ENCODE measurements around the gene KLHL22. TPM values are rescaled to one million over a fixed set of nuclear protein-coding genes. Genes with fewer than 3 reads are reported as not detected.
"Not testable (repeated sequence)": the region's sequence is repeated elsewhere in the genome, so short reads cannot be mapped to it uniquely, and the experiment has no call there.

KLHL22 gene
- total RNA-seq, 1 donor from 2014 or later = 14.3 TPM

GRCh38 chr22:20542055-20542454, 46.5 kb upstream of the KLHL22 start:
- no peak overlapping the region for H3K27ac Mint-ChIP-seq
- no peaks in the 10 kb centered on the region for H3K9me3 ChIP-seq (ENCODE audit: low read depth)
- H3K9me3 Mint-ChIP-seq = peaks cover 3% of the 10 kb centered on the region
- peaks cover 6% of the 10 kb centered on the region for H3K4me1 ChIP-seq
- H3K27ac ChIP-seq = no peak overlapping the region
- H4K20me1 ChIP-seq (ENCODE audit: low read depth) = no peaks in the 10 kb centered on the region
- no peak overlapping the region for H3K4me2 ChIP-seq
- H3K27me3 ChIP-seq = no peaks in the 10 kb centered on the region
- H3F3A ChIP-seq (ENCODE audit: low read depth) = no peaks in the 10 kb centered on the region
- TF ChIP-seq EZH2 (IDR thresholded peaks at IDR 0.05) = no peak
- no peak for TF ChIP-seq CTCF (IDR thresholded peaks at IDR 0.05)
- no peak for TF ChIP-seq EZH2phosphoT487 (IDR thresholded peaks at IDR 0.05)
- H3K4me1 Mint-ChIP-seq = no peaks in the 10 kb centered on the region
- H3K9ac ChIP-seq = no peak overlapping the region
- H2AFZ ChIP-seq (replicated peaks) = no peak overlapping the region
- peaks cover 4% of the 10 kb centered on the region for H3K36me3 ChIP-seq
- no peak for DNase-seq (ENCODE audit: low spot score)
- H3K4me3 ChIP-seq = no peak overlapping the region
- H3K4me3 Mint-ChIP-seq = no peak overlapping the region
- H3K36me3 Mint-ChIP-seq = peaks cover 43% of the 10 kb centered on the region
- H3K27me3 Mint-ChIP-seq (ENCODE audit: insufficient read depth, low read depth) = peaks cover 2% of the 10 kb centered on the region
- H3K79me2 ChIP-seq (ENCODE audit: low read depth) = peaks cover 6% of the 10 kb centered on the region

DNA sequence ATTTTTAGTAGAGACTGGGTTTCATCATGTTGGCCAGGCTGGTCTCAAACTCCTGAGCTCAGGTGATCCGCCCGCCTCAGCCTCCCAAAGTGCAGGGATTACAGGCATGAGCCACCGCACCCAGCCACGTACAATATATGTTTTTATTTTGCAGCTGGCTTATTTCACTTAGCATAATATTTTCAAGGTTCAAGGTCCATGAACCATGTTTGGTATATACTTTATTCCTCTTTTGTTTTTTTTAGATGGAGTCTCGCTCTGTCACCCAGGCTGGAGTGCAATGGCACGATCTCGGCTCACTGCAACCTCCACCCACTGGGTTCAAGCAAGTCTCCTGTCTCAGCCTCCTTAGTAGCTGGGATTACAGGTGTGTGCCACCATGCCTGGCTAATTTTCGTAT, 43.3 kb upstream of the KLHL22 start:
- H3K4me1 ChIP-seq; H3K36me3 ChIP-seq; H3K27ac ChIP-seq; H3K9ac ChIP-seq; H3K4me2 ChIP-seq; H3K4me3 Mint-ChIP-seq; H3F3A ChIP-seq (ENCODE audit: low read depth); DNase-seq (ENCODE audit: low spot score); H3K9me3 ChIP-seq (ENCODE audit: low read depth); H3K27me3 ChIP-seq; H3K27ac Mint-ChIP-seq; H2AFZ ChIP-seq (replicated peaks); H3K4me3 ChIP-seq; H3K4me1 Mint-ChIP-seq; H3K9me3 Mint-ChIP-seq; H4K20me1 ChIP-seq (ENCODE audit: low read depth); H3K27me3 Mint-ChIP-seq (ENCODE audit: insufficient read depth, low read depth): not testable (repeated sequence)
- peaks cover 15% of the 10 kb centered on the region for H3K79me2 ChIP-seq (ENCODE audit: low read depth)
- H3K36me3 Mint-ChIP-seq = peaks cover 39% of the 10 kb centered on the region

GRCh38 chr22:20537983-20538382, 42.4 kb upstream of the KLHL22 start:
- Mint-ChIP-seq H3K36me3 (peaks cover 40% of the 10 kb centered on the region), H3K4me3 (no peak overlapping the region), H3K9me3 (peaks cover 3% of the 10 kb centered on the region), H3K4me1 (peaks cover 4% of the 10 kb centered on the region), H3K27me3 (ENCODE audit: insufficient read depth, low read depth) (no peaks in the 10 kb centered on the region), H3K27ac (no peak overlapping the region)
- Histone ChIP-seq H3K27me3 (no peaks in the 10 kb centered on the region), H3K9ac (no peak overlapping the region), H3F3A (ENCODE audit: low read depth) (no peaks in the 10 kb centered on the region), H3K9me3 (ENCODE audit: low read depth) (no peaks in the 10 kb centered on the region), H3K36me3 (peaks cover 4% of the 10 kb centered on the region), H3K27ac (no peak overlapping the region), H3K4me2 (no peak overlapping the region), H3K79me2 (ENCODE audit: low read depth) (peaks cover 24% of the 10 kb centered on the region), H3K4me1 (peaks cover 4% of the 10 kb centered on the region), H4K20me1 (ENCODE audit: low read depth) (peaks cover 9% of the 10 kb centered on the region), H3K4me3 (no peak overlapping the region), H2AFZ (replicated peaks) (no peak overlapping the region)
- DNase-seq (ENCODE audit: low spot score) = no peak
- no peak for TF ChIP-seq EZH2phosphoT487 (IDR thresholded peaks at IDR 0.05)
- no peak for TF ChIP-seq CTCF (IDR thresholded peaks at IDR 0.05)
- no peak for TF ChIP-seq EZH2 (IDR thresholded peaks at IDR 0.05)

- peaks cover 35% of the 10 kb centered on the region for H3K36me3 Mint-ChIP-seq
- no peaks in the 10 kb centered on the region for H3K27me3 Mint-ChIP-seq (ENCODE audit: insufficient read depth, low read depth)
- Histone ChIP-seq H2AFZ (replicated peaks) (no peak overlapping the region), H3K4me3 (no peak overlapping the region), H3K27me3 (no peaks in the 10 kb centered on the region), H3K36me3 (peaks cover 4% of the 10 kb centered on the region), H3K27ac (no peak overlapping the region), H3F3A (ENCODE audit: low read depth) (no peaks in the 10 kb centered on the region), H3K4me1 (peaks cover 10% of the 10 kb centered on the region), H3K9me3 (ENCODE audit: low read depth) (no peaks in the 10 kb centered on the region), H3K4me2 (no peak overlapping the region), H4K20me1 (ENCODE audit: low read depth) (peaks cover 12% of the 10 kb centered on the region), H3K79me2 (ENCODE audit: low read depth) (peaks cover 31% of the 10 kb centered on the region), H3K9ac (no peak overlapping the region)
- no peaks in the 10 kb centered on the region for H3K9me3 Mint-ChIP-seq
- no peak for DNase-seq (ENCODE audit: low spot score)
- no peak overlapping the region for H3K27ac Mint-ChIP-seq
- no peak overlapping the region for H3K4me3 Mint-ChIP-seq
- H3K4me1 Mint-ChIP-seq = peaks cover 9% of the 10 kb centered on the region
- TF ChIP-seq CTCF (IDR thresholded peaks at IDR 0.05) (no peak), EZH2phosphoT487 (IDR thresholded peaks at IDR 0.05) (no peak), EZH2 (IDR thresholded peaks at IDR 0.05) (no peak)
Measured at GRCh38 chr22:20537325-20537756, 41.7 kb upstream of the KLHL22 start.
